ENCODE data around the gene ZSWIM7.

- TF ChIP-seq REST (IDR thresholded peaks at IDR 0.05; ENCODE audit: insufficient read depth in 1 of 2, low read depth in 2 of 2, low read length in 2 of 2) (no peak), SIN3A (IDR thresholded peaks at IDR 0.05; ENCODE audit: borderline replicate concordance, insufficient read depth, low read length) (no peak)
These were observed 4.3 kb upstream of the ZSWIM7 start for GRCh38 chr17:16003841-16004240.
